ENCODE data around the gene ZFHX2.

The ZFHX2 gene

DNA sequence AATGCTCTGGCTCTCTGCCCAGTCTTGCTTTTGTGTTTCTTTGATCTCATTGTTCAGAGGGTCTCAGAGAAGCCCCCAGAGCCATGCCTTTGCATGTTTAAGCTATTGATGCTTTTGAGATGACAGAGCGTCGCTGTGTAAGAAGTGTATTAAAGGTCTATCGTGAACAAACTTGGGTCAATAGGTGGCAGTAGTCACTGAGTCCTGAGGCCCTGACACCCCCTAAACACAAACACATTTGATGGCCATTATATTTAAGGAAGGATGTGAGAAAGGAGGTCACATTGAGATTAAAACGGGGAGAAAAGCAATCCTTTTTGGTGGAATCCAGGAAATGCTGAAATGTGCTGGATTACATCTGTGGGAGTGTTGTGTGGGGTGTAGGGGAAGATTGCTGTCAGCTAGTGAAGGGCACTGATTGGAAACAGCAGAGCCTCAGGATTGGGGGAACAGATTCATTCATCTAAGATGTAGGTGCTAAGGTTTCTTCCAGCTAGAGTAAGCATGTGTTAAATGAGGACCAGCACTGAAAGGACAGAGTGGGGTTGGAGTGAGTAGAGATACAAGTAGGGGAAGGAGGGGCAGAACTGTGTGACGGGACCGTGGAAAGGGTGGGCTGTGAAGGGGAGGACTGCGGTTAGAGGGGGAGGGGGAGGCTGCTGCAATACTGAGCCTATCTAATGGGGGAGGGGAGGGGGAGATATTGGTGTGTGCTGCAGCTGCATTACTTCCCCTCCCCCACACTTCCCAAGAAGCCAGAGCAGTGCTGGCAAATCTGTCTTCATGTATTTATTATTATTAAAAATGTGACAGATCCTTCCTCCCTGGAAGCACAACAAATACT is 69.4 kb downstream of the ZFHX2 start:
- Histone ChIP-seq H3K36me3 (ENCODE audit: insufficient read depth, low read length) (peaks cover 17% of the 10 kb centered on the region), H3K4me1 (ENCODE audit: insufficient read depth, low read length, severe bottlenecking) (no peaks in the 10 kb centered on the region), H3F3A (ENCODE audit: insufficient read depth, low read length) (no peaks in the 10 kb centered on the region), H3K79me2 (ENCODE audit: insufficient read depth, low read length) (no peaks in the 10 kb centered on the region), H4K20me1 (ENCODE audit: insufficient read depth, low read length) (no peaks in the 10 kb centered on the region), H3K4me3 (ENCODE audit: low read depth, low read length, poor library complexity, severe bottlenecking) (no peak overlapping the region), H2AFZ (ENCODE audit: low read length) (no peak overlapping the region), H3K9me3 (ENCODE audit: low read length) (no peaks in the 10 kb centered on the region), H3K9ac (ENCODE audit: low read length) (no peak overlapping the region), H3K27ac (ENCODE audit: low read depth, low read length, poor library complexity, severe bottlenecking) (no peak overlapping the region), H3K9me2 (ENCODE audit: low read depth, low read length) (no peaks in the 10 kb centered on the region), H3K27me3 (ENCODE audit: insufficient read depth, low read length) (no peaks in the 10 kb centered on the region), H3K4me2 (ENCODE audit: low read length) (no peak overlapping the region)
- TF ChIP-seq EZH2 (IDR thresholded peaks at IDR 0.05; ENCODE audit: borderline replicate concordance, low read length): no peak
- TF ChIP-seq, protein P1, sequence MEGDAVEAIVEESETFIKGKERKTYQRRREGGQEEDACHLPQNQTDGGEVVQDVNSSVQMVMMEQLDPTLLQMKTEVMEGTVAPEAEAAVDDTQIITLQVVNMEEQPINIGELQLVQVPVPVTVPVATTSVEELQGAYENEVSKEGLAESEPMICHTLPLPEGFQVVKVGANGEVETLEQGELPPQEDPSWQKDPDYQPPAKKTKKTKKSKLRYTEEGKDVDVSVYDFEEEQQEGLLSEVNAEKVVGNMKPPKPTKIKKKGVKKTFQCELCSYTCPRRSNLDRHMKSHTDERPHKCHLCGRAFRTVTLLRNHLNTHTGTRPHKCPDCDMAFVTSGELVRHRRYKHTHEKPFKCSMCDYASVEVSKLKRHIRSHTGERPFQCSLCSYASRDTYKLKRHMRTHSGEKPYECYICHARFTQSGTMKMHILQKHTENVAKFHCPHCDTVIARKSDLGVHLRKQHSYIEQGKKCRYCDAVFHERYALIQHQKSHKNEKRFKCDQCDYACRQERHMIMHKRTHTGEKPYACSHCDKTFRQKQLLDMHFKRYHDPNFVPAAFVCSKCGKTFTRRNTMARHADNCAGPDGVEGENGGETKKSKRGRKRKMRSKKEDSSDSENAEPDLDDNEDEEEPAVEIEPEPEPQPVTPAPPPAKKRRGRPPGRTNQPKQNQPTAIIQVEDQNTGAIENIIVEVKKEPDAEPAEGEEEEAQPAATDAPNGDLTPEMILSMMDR (IDR thresholded peaks at IDR 0.05; ENCODE audit: low read length): peak; percentile 44; the same call in 1 of the 2 replicates

DNA sequence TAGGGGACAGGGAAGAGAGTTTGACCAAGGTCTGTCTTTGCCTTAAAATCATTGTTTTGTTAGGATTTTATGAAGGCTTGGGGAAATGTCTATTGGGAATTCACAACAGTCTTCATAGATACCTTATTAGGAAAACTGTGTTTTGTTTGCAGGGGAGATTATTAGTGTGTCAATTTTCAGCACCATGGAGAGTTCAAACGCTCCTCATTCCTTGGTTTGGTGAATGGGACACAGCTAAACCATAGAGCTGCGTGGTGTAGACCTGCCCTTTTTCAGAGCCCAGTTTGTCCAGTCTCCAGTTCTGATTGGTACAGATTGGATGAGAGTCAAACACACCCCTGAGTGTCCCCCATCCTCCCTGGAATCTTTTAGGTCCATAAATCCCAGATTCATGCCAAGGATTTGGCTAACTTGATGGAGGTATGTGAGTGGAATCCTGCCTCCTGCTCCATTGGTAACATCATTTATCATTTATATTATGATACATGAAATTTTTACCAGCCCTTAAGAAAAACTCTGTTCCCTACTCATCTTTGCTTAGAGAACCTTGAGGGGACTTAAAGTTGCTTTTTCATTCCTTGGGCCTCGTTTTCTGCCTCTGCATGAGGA is 70.1 kb downstream of the ZFHX2 start:
- Histone ChIP-seq H3K4me2 (ENCODE audit: low read length) (no peak overlapping the region), H3K4me1 (ENCODE audit: insufficient read depth, low read length, severe bottlenecking) (no peaks in the 10 kb centered on the region), H4K20me1 (ENCODE audit: insufficient read depth, low read length) (no peaks in the 10 kb centered on the region), H3K36me3 (ENCODE audit: insufficient read depth, low read length) (peaks cover 24% of the 10 kb centered on the region), H3F3A (ENCODE audit: insufficient read depth, low read length) (no peaks in the 10 kb centered on the region), H3K79me2 (ENCODE audit: insufficient read depth, low read length) (no peaks in the 10 kb centered on the region), H2AFZ (ENCODE audit: low read length) (no peak overlapping the region), H3K4me3 (ENCODE audit: low read depth, low read length, poor library complexity, severe bottlenecking) (no peak overlapping the region), H3K9me3 (ENCODE audit: low read length) (no peaks in the 10 kb centered on the region), H3K9me2 (ENCODE audit: low read depth, low read length) (no peaks in the 10 kb centered on the region), H3K9ac (ENCODE audit: low read length) (no peak overlapping the region), H3K27ac (ENCODE audit: low read depth, low read length, poor library complexity, severe bottlenecking) (no peak overlapping the region), H3K27me3 (ENCODE audit: insufficient read depth, low read length) (no peaks in the 10 kb centered on the region)
- TF ChIP-seq EZH2 (IDR thresholded peaks at IDR 0.05; ENCODE audit: borderline replicate concordance, low read length): no peak
- TF ChIP-seq, protein P1 (IDR thresholded peaks at IDR 0.05; ENCODE audit: low read length): no peak

DNA sequence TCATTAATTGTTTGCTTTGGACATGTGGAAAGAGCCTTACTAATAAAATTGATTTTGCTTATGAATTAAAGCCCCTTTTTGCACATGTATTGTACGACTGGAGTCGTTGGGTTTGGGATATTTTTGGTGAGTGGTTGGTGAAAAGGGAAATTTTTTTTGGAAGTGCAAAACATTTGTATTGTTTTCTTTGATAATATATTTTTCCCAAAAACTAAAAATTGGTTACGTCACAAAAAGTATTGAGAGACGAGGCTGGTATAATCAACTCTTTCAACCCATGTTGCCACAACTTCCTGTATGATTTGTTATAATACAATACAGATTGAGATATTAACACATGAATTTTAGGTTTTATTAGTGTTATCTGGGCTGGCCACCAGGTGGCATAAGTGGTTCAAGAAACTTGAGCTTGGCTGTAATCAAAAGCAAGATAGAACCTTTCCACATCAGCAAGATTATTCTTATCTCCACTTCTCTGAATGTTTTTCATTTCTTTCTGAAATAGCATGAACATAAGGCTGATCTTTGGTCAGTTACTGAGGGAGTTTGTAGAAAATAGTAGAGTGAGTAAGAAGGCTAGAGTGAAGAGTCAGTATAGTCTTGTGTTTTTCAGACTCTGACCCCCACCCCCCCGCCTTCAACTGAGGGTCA is 73.3 kb downstream of the ZFHX2 start:
- no peak overlapping the region for H3K9ac ChIP-seq (ENCODE audit: low read length)
- H3K27me3 ChIP-seq (ENCODE audit: insufficient read depth, low read length): no peaks in the 10 kb centered on the region
- H3K9me3 ChIP-seq (ENCODE audit: low read length): no peaks in the 10 kb centered on the region
- no peak for TF ChIP-seq EZH2 (IDR thresholded peaks at IDR 0.05; ENCODE audit: borderline replicate concordance, low read length)
- TF ChIP-seq, protein P1 (IDR thresholded peaks at IDR 0.05; ENCODE audit: low read length): peak; percentile 72
- no peaks in the 10 kb centered on the region for H4K20me1 ChIP-seq (ENCODE audit: insufficient read depth, low read length)
- H3K4me3 ChIP-seq (ENCODE audit: low read depth, low read length, poor library complexity, severe bottlenecking): no peak overlapping the region
- H3K36me3 ChIP-seq (ENCODE audit: insufficient read depth, low read length): peaks cover 53% of the 10 kb centered on the region
- no peaks in the 10 kb centered on the region for H3K4me1 ChIP-seq (ENCODE audit: insufficient read depth, low read length, severe bottlenecking)
- no peaks in the 10 kb centered on the region for H3F3A ChIP-seq (ENCODE audit: insufficient read depth, low read length)
- H3K79me2 ChIP-seq (ENCODE audit: insufficient read depth, low read length): no peaks in the 10 kb centered on the region
- no peak overlapping the region for H3K4me2 ChIP-seq (ENCODE audit: low read length)
- H3K27ac ChIP-seq (ENCODE audit: low read depth, low read length, poor library complexity, severe bottlenecking): no peak overlapping the region
- H3K9me2 ChIP-seq (ENCODE audit: low read depth, low read length): no peaks in the 10 kb centered on the region
- no peak overlapping the region for H2AFZ ChIP-seq (ENCODE audit: low read length)
